ENCODE results near the gene MISP3.
A peak's percentile ranks its signal among the peaks of the same experiment; 100 is the strongest.

Gene MISP3

DNA sequence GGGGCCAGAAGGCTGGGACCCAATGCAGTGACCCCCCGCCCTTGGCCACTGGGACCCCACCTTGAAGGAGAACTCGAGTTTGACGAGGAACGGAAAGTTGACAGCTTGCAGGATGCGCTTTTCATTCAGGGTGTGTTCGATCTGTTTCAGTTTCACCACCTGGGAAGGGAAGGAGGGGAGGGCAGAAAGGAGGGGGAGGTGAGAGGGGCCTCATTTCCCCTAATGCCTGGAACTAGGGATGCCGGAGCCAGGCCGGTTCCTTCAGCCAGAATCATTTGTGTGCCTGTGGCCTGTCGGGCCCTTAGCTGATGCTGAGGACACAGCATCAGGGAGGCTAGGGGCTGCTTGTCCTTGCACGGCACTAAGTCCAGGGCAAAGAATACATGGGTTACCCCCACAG is 30.2 kb downstream of the MISP3 start:
- H3K4me3 ChIP-seq (ENCODE audit: low read depth, low read length): no peak overlapping the region
- DNase-seq (ENCODE audit: low read depth): no peak
- TF ChIP-seq MYC (IDR thresholded peaks at IDR 0.05; ENCODE audit: low read depth, low read length): no peak
- TF ChIP-seq, protein P1, sequence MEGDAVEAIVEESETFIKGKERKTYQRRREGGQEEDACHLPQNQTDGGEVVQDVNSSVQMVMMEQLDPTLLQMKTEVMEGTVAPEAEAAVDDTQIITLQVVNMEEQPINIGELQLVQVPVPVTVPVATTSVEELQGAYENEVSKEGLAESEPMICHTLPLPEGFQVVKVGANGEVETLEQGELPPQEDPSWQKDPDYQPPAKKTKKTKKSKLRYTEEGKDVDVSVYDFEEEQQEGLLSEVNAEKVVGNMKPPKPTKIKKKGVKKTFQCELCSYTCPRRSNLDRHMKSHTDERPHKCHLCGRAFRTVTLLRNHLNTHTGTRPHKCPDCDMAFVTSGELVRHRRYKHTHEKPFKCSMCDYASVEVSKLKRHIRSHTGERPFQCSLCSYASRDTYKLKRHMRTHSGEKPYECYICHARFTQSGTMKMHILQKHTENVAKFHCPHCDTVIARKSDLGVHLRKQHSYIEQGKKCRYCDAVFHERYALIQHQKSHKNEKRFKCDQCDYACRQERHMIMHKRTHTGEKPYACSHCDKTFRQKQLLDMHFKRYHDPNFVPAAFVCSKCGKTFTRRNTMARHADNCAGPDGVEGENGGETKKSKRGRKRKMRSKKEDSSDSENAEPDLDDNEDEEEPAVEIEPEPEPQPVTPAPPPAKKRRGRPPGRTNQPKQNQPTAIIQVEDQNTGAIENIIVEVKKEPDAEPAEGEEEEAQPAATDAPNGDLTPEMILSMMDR (IDR thresholded peaks at IDR 0.05; ENCODE audit: low read depth, low read length): no peak
- TF ChIP-seq POLR2A (IDR thresholded peaks at IDR 0.05; ENCODE audit: extremely low read depth, insufficient read length): no peak
- TF ChIP-seq, protein P2, sequence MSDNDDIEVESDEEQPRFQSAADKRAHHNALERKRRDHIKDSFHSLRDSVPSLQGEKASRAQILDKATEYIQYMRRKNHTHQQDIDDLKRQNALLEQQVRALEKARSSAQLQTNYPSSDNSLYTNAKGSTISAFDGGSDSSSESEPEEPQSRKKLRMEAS (IDR thresholded peaks at IDR 0.05; ENCODE audit: low read depth, low read length): no peak

DNA sequence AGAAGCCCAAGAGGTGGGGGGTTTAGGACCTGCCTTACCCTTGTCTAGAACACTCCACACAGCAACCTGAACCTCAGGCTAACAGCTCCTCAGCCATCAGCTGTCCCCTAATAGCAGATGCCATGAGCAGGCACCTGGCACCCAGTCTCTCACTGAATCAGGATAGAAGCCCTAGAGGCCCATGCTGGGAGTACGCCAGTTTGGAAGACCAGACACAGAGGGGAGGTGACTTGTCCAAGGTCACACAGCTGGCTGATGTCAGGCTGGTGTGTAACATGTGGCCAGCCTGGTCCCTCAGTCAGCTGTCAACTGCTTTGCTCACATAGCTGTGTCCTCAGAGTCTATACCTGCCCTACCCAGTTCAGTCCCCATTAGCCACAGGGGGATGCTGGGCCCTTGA is 30.7 kb downstream of the MISP3 start:
- TF ChIP-seq POLR2A (IDR thresholded peaks at IDR 0.05; ENCODE audit: extremely low read depth, insufficient read length) (no peak), MYC (IDR thresholded peaks at IDR 0.05; ENCODE audit: low read depth, low read length) (no peak)
- TF ChIP-seq, protein P1 (IDR thresholded peaks at IDR 0.05; ENCODE audit: low read depth, low read length): no peak
- TF ChIP-seq, protein P2 (IDR thresholded peaks at IDR 0.05; ENCODE audit: low read depth, low read length): no peak
- DNase-seq (ENCODE audit: low read depth): peak; percentile 9
- no peak overlapping the region for H3K4me3 ChIP-seq (ENCODE audit: low read depth, low read length)

DNA sequence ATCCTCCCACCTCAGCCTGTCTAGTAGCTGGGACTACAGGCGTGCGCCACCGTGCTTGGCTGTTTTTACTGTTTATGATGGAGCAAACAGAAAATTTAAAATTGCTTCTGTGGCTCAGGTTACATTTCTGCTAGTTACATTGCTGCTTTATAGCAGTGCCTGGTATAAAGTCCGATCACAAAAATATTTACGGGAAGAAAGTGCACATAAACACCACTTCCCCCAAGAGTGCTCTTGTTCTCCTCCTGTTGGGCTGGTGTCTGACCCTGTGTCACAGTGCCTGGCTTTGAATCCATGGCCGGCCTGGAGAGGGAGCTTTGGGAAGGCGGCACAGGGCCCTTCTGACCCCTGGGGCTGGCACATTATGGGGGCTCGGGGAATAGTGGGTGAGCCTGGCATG is 33.1 kb downstream of the MISP3 start:
- no peak for TF ChIP-seq POLR2A (IDR thresholded peaks at IDR 0.05; ENCODE audit: extremely low read depth, insufficient read length)
- TF ChIP-seq, protein P2 (IDR thresholded peaks at IDR 0.05; ENCODE audit: low read depth, low read length): no peak
- TF ChIP-seq MYC (IDR thresholded peaks at IDR 0.05; ENCODE audit: low read depth, low read length): no peak
- TF ChIP-seq, protein P1 (IDR thresholded peaks at IDR 0.05; ENCODE audit: low read depth, low read length): no peak
- H3K4me3 ChIP-seq (ENCODE audit: low read depth, low read length): no peak overlapping the region
- DNase-seq (ENCODE audit: low read depth): no peak

DNA sequence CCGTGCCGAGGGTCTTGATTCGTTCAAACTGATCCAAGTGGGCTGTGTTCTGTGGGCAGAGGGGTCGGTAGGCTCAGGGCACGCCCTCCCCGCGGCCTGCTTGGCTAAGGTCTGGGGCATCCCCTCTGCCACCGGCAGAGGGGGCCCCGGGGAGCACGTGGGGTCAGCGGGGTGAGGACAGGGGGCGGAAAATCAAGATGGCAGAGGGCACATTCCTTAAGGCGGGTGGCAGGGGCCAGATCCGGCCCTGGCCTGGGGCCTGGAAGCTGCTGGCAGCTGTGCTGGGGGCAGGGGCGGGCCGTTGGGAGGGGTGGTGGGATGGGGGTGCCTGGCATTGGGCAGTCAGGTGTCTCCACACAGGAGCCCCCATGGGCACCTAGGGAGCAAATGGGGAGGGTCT is 34.3 kb downstream of the MISP3 start:
- H3K4me3 ChIP-seq (ENCODE audit: low read depth, low read length): no peak overlapping the region
- TF ChIP-seq POLR2A (IDR thresholded peaks at IDR 0.05; ENCODE audit: extremely low read depth, insufficient read length) (no peak), MYC (IDR thresholded peaks at IDR 0.05; ENCODE audit: low read depth, low read length) (no peak)
- TF ChIP-seq, protein P2 (IDR thresholded peaks at IDR 0.05; ENCODE audit: low read depth, low read length): no peak
- TF ChIP-seq, protein P1 (IDR thresholded peaks at IDR 0.05; ENCODE audit: low read depth, low read length): no peak
- no peak for DNase-seq (ENCODE audit: low read depth)

DNA sequence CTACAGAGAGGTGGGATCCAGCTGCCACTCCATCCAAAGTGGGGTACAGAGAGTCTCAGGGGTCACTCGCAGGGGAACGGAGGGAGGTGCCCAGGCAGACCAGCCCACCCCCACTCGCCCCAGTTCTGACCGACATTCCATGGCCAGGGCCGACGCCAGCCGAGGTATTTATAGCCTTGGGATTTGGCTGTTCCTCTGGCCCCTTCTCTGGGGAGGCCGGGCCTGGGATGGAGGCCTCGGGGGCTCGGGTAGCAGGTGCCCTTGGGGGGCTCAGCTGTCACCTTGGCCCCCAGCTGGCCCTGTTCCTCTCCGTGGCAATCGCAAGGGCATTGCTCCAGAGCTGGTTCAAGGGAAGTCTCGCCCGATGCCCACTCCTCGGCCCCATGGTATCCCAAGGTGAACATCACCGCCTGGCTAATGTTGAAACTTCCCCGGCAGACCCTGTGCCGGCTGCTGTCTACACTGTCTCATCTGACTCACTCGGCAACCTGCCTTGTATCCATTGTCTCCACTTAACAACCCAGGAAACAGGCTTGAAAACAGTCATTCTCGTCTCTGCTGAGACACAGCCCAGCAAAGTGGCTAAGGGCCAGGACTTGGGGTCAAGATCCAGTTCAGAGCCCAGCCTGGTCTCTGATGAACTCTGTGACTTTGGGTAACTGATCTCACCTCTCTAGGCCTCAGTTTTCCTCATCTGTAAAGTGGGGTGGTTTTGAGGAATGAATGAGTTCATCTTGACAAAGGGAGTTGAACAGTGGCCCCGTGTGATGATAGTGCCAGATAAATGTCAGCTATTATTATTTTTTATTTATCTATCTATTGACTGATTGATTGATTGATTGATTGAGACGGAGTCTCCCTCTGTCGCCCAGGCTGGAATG is 35.2 kb downstream of the MISP3 start:
- DNase-seq (ENCODE audit: low read depth): no peak
- TF ChIP-seq MYC (IDR thresholded peaks at IDR 0.05; ENCODE audit: low read depth, low read length): no peak
- TF ChIP-seq, protein P1 (IDR thresholded peaks at IDR 0.05; ENCODE audit: low read depth, low read length): no peak
- TF ChIP-seq POLR2A (IDR thresholded peaks at IDR 0.05; ENCODE audit: extremely low read depth, insufficient read length): no peak
- TF ChIP-seq, protein P2 (IDR thresholded peaks at IDR 0.05; ENCODE audit: low read depth, low read length): no peak
- no peak overlapping the region for H3K4me3 ChIP-seq (ENCODE audit: low read depth, low read length)
